ENCODE measurements around the gene SCN5A.

The SCN5A gene

DNA sequence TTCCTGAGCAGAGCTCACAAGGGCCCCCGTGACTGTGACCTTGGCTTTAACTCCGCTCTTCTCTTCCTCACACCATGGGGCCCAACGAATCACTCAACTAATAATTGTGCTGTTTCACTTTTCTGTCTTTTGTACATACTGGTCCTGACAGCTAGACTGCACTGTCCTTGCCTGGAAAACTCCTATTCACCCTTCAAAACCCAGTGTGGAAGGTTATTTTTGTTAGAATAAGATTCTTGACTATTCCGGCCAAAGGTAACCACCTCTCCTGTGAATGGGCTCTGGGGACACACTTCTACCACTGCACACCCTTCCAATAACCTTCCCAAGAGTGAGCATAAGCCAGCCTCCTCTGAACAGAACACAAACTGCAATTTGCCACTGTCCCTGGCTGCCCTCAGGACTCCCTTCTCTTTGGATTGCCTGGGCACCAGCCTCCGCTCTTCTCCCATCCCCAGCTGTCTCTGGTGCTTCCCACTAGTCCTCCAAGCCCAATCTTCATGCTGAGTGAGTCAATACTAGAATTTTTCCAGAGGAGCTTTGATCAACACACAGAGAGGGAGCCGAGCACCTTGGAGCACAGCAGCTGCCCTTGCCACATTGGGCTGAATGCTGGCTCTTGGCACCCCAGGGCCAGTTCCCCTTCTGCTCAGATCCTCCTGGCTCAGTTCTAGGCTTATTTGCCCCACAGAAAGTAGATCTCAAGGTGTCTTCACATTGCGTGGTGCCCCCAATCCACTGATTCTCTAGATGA is 2.1 kb downstream of the SCN5A start:
- no peak overlapping the region for H2AFZ ChIP-seq (ENCODE audit: low read length, unreplicated experiment)
- H3K4me3 ChIP-seq (ENCODE audit: low read depth, low read length) = no peak overlapping the region
- no peak overlapping the region for H3K27ac ChIP-seq (ENCODE audit: low read depth, low read length)
- no peaks in the 10 kb centered on the region for H3K4me1 ChIP-seq (ENCODE audit: control insufficient read depth, insufficient read depth, low read length, unreplicated experiment)
- no peaks in the 10 kb centered on the region for H3K36me3 ChIP-seq (ENCODE audit: insufficient read depth, low read length)
- no peaks in the 10 kb centered on the region for H3K79me2 ChIP-seq (ENCODE audit: control insufficient read depth, insufficient read depth, low read length, unreplicated experiment)
- peaks cover 86% of the 10 kb centered on the region for H3K27me3 ChIP-seq (ENCODE audit: insufficient read depth, low read length)

DNA sequence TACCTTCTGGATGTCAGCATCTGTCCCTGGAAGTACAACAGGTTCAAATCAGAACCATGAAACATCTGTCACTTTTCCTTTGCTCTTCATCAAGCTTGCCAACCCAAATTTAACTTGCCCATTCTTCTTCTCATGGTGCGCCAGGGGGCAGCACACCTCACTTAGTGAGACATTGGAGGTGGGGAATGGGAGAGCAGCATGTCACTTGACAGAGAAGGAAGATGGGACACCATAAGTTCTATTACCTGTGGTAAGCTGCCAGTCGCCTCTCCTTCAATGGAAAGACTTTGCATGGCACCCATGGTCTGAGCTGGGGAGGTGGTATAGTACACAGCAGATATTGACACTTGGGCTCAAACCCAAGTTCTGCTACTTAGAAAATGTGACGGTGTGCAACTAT is 2.9 kb downstream of the SCN5A start:
- no peaks in the 10 kb centered on the region for H3K36me3 ChIP-seq (ENCODE audit: insufficient read depth, low read length)
- H3K4me1 ChIP-seq (ENCODE audit: control insufficient read depth, insufficient read depth, low read length, unreplicated experiment) = no peaks in the 10 kb centered on the region
- peaks cover 90% of the 10 kb centered on the region for H3K27me3 ChIP-seq (ENCODE audit: insufficient read depth, low read length)
- no peaks in the 10 kb centered on the region for H3K79me2 ChIP-seq (ENCODE audit: control insufficient read depth, insufficient read depth, low read length, unreplicated experiment)
- no peak overlapping the region for H3K27ac ChIP-seq (ENCODE audit: low read depth, low read length)
- no peak overlapping the region for H3K4me3 ChIP-seq (ENCODE audit: low read depth, low read length)
- H2AFZ ChIP-seq (ENCODE audit: low read length, unreplicated experiment) = no peak overlapping the region

DNA sequence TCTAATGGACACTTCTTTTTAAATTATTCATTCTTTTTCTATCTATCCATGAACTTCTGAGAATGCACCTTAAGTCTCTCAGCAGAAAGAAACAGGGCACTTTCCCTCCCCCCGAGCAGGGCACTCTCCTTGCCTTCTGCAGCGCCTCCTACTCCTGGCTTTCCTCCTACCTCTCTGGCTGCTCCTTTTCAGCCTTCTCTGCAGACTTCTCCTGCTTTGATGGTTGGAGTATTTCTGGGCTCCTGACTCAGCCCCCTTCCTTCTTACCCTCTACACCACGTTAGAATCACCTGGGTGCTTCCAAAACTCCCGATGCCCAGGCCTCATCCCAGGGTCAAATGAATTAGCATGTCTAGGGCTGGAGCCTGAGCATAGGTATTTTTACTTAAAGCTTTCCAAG is 3.4 kb downstream of the SCN5A start:
- no peak overlapping the region for H2AFZ ChIP-seq (ENCODE audit: low read length, unreplicated experiment)
- H3K79me2 ChIP-seq (ENCODE audit: control insufficient read depth, insufficient read depth, low read length, unreplicated experiment) = no peaks in the 10 kb centered on the region
- H3K36me3 ChIP-seq (ENCODE audit: insufficient read depth, low read length) = no peaks in the 10 kb centered on the region
- H3K27me3 ChIP-seq (ENCODE audit: insufficient read depth, low read length) = peaks cover 93% of the 10 kb centered on the region
- H3K4me3 ChIP-seq (ENCODE audit: low read depth, low read length) = no peak overlapping the region
- H3K4me1 ChIP-seq (ENCODE audit: control insufficient read depth, insufficient read depth, low read length, unreplicated experiment) = no peaks in the 10 kb centered on the region
- H3K27ac ChIP-seq (ENCODE audit: low read depth, low read length) = no peak overlapping the region

DNA sequence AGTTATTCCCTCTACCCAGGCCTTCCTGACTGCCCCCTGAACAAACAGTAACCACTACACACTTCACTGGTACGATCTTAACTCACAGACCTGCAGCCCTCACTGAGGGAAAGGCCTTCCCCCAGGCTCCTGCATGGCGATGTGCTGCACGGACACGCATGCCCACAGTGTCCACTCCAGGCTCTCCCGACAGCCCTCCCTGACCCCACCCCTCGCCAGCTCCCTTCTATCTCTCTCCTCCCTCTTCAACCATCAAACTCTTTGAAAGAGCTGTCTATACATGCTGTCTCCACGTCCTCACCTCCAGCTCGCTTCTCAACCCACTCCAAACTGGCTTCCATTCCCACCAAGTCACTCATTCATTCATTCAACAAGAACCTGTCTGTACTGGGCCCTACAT is 3.9 kb downstream of the SCN5A start:
- Histone ChIP-seq H2AFZ (ENCODE audit: low read length, unreplicated experiment) (no peak overlapping the region), H3K4me1 (ENCODE audit: control insufficient read depth, insufficient read depth, low read length, unreplicated experiment) (no peaks in the 10 kb centered on the region), H3K27me3 (ENCODE audit: insufficient read depth, low read length) (peaks cover 95% of the 10 kb centered on the region)

DNA sequence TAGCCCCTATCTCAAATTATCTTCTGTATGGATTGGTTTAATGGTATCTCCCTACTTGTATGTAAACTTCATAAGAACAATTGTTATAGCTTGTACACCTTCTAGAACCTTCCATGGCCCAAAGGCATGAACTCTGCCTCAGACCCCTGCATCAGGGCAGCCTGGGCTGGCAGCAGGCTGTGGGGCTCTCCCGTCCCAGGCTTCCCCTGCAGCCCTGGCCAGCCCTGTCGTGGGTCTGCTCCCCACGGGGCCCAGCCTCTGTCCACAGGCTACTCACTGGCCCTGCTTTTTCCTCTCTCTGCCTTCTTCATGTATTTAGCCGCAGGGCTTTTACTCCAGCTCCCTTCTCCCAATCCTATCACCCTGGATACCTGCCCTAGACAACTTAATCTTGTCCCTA is 4.4 kb downstream of the SCN5A start:
- Histone ChIP-seq H3K27me3 (ENCODE audit: insufficient read depth, low read length) (peaks cover 93% of the 10 kb centered on the region), H3K79me2 (ENCODE audit: control insufficient read depth, insufficient read depth, low read length, unreplicated experiment) (no peaks in the 10 kb centered on the region), H2AFZ (ENCODE audit: low read length, unreplicated experiment) (no peak overlapping the region)

More for the DNA sequence above, 3.9 kb downstream of the SCN5A start:
- no peak overlapping the region for H3K27ac ChIP-seq (ENCODE audit: low read depth, low read length)
- no peaks in the 10 kb centered on the region for H3K79me2 ChIP-seq (ENCODE audit: control insufficient read depth, insufficient read depth, low read length, unreplicated experiment)
- H3K4me3 ChIP-seq (ENCODE audit: low read depth, low read length) = no peak overlapping the region
- H3K36me3 ChIP-seq (ENCODE audit: insufficient read depth, low read length) = no peaks in the 10 kb centered on the region

DNA sequence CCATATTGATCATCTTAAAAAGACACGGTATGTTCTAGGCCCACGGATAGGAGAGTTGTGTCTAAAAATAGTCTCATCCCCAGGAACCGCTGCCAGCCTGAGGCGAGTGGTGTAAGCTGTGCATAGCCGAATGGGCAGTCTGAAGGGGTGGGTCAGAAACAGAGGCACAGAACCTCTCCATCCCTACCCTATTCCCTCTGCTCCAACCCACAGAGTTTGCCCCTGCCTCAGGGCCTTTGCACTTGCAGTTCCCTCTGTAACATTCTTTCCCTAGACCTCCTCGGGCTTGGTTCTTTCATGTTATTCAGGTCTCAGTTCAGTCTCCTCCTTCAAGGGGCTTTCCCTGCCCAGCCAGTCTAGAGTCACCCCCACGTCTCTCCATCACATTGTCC is 4.8 kb downstream of the SCN5A start:
- Histone ChIP-seq H3K36me3 (ENCODE audit: insufficient read depth, low read length) (no peaks in the 10 kb centered on the region), H3K79me2 (ENCODE audit: control insufficient read depth, insufficient read depth, low read length, unreplicated experiment) (no peaks in the 10 kb centered on the region), H3K27ac (ENCODE audit: low read depth, low read length) (no peak overlapping the region), H2AFZ (ENCODE audit: low read length, unreplicated experiment) (no peak overlapping the region), H3K4me3 (ENCODE audit: low read depth, low read length) (no peak overlapping the region), H3K27me3 (ENCODE audit: insufficient read depth, low read length) (peaks cover 93% of the 10 kb centered on the region), H3K4me1 (ENCODE audit: control insufficient read depth, insufficient read depth, low read length, unreplicated experiment) (no peaks in the 10 kb centered on the region)

More for the DNA sequence above, 4.4 kb downstream of the SCN5A start:
- H3K4me1 ChIP-seq (ENCODE audit: control insufficient read depth, insufficient read depth, low read length, unreplicated experiment) = no peaks in the 10 kb centered on the region
- no peak overlapping the region for H3K27ac ChIP-seq (ENCODE audit: low read depth, low read length)
- H3K4me3 ChIP-seq (ENCODE audit: low read depth, low read length) = no peak overlapping the region
- no peaks in the 10 kb centered on the region for H3K36me3 ChIP-seq (ENCODE audit: insufficient read depth, low read length)

DNA sequence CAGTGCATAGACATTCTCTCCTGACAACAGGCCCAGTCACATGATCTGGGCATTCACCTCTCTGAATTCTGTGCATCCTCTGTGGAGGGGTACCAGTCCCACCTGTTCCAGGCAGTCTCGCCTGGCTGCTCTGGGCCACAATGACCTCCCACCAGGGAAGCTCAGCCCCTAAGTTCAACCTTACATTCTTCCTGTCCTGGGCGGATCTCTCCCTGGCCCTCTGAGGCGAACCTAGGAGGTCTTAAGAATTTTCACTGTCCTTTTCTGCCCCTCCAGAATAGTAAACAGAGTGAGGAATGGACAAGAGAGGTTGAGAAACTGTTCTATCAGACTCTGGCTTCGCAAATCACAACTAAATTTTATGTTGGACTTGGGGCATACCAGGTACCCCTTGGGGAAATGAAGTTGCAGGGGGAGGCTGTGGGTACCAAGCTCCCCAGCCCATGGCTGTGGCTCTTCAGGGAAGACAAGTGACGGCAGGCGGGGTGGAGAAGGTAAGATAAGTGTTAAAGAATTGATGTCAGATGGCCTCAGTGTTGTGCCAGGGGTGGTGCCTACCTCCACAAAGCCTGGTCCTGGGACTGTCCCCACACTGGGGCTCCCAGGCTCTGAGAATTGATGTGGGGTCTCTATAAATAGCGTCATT is 5.3 kb downstream of the SCN5A start:
- no peaks in the 10 kb centered on the region for H3K79me2 ChIP-seq (ENCODE audit: control insufficient read depth, insufficient read depth, low read length, unreplicated experiment)
- no peaks in the 10 kb centered on the region for H3K36me3 ChIP-seq (ENCODE audit: insufficient read depth, low read length)
- H2AFZ ChIP-seq (ENCODE audit: low read length, unreplicated experiment) = no peak overlapping the region
- no peaks in the 10 kb centered on the region for H3K4me1 ChIP-seq (ENCODE audit: control insufficient read depth, insufficient read depth, low read length, unreplicated experiment)
- H3K27me3 ChIP-seq (ENCODE audit: insufficient read depth, low read length) = peaks cover 94% of the 10 kb centered on the region
- H3K27ac ChIP-seq (ENCODE audit: low read depth, low read length) = no peak overlapping the region
- H3K4me3 ChIP-seq (ENCODE audit: low read depth, low read length) = no peak overlapping the region

DNA sequence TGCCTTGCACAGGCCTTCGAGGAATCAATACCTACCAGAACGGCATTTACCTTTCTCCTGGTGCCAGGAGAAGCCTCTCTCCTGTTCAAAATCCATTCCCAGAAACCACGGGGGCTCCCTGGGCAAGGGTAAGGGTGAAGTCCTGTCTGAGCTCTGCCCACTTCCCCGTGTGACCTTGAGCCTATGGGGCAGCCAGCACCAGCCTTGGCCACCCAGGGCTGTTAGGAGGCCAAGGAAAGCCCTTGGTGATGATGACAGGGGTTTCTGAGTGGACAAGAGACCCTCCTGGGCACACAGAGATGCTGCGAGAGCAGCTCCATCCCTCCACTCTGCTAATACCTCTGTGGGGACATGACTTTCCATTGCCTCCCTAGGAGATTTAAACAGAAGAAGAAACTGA is 5.9 kb downstream of the SCN5A start:
- peaks cover 94% of the 10 kb centered on the region for H3K27me3 ChIP-seq (ENCODE audit: insufficient read depth, low read length)
- H3K4me1 ChIP-seq (ENCODE audit: control insufficient read depth, insufficient read depth, low read length, unreplicated experiment) = no peaks in the 10 kb centered on the region
- no peaks in the 10 kb centered on the region for H3K79me2 ChIP-seq (ENCODE audit: control insufficient read depth, insufficient read depth, low read length, unreplicated experiment)
- H2AFZ ChIP-seq (ENCODE audit: low read length, unreplicated experiment) = no peak overlapping the region
- no peaks in the 10 kb centered on the region for H3K36me3 ChIP-seq (ENCODE audit: insufficient read depth, low read length)
- H3K4me3 ChIP-seq (ENCODE audit: low read depth, low read length) = no peak overlapping the region
- H3K27ac ChIP-seq (ENCODE audit: low read depth, low read length) = no peak overlapping the region

DNA sequence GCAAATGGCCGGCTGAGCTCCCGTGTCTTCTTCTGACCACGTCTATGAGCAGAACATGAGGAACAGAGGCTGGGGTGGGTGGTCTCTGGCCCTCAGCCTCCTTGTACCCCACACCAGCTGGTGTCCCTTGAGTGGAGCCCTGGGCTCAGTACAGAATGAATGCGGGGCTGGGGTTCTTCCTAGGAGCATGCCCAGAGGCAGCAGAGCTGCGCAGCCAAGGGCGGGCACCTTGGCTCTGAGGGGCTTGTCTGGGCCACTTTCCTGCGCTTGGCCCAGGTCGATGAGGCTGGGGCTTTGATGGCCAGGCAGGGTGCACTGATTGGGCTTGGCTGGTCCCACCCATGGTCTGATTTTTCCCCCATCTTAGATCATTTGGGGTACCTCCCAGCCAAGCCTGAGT is 6.4 kb downstream of the SCN5A start:
- Histone ChIP-seq H3K79me2 (ENCODE audit: control insufficient read depth, insufficient read depth, low read length, unreplicated experiment) (no peaks in the 10 kb centered on the region), H3K4me1 (ENCODE audit: control insufficient read depth, insufficient read depth, low read length, unreplicated experiment) (no peaks in the 10 kb centered on the region), H3K36me3 (ENCODE audit: insufficient read depth, low read length) (no peaks in the 10 kb centered on the region), H3K27me3 (ENCODE audit: insufficient read depth, low read length) (peaks cover 94% of the 10 kb centered on the region), H3K4me3 (ENCODE audit: low read depth, low read length) (no peak overlapping the region), H2AFZ (ENCODE audit: low read length, unreplicated experiment) (no peak overlapping the region), H3K27ac (ENCODE audit: low read depth, low read length) (no peak overlapping the region)

DNA sequence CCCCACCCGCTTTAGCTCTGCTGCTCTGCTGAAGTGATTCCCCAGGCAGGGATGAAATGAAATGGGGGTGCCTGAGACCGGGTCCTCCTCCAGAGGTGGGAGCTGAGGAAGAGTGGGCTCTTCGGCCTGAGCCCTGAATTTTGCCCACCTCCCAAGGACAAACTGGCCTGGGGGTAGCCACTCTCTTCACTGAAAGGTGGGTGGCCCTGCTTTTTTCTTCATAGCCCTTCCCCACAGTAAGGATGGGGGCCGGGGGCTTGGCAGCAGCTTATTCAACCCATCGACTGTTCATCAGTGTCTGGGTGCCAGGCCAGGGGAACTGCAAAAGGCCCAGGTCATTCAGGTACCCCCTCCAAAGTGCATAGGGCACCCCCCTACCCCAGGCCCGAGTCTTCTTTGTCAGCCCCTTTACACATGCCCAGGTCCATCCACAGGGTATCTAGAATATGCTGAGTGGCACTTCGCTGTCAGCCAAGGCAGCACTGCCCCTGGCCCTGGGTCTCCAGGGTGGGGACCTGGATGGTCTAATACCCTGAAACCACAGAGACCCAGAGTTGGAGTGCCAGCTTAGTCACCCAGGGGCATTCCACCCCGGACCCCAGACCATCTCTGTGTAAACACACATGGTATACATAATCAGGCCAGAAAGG is 7.9 kb downstream of the SCN5A start:
- no peak overlapping the region for H3K27ac ChIP-seq (ENCODE audit: low read depth, low read length)

More for the DNA sequence above, 7.9 kb downstream of the SCN5A start:
- Histone ChIP-seq H3K4me3 (ENCODE audit: low read depth, low read length) (no peak overlapping the region), H3K4me1 (ENCODE audit: control insufficient read depth, insufficient read depth, low read length, unreplicated experiment) (no peaks in the 10 kb centered on the region), H2AFZ (ENCODE audit: low read length, unreplicated experiment) (no peak overlapping the region), H3K36me3 (ENCODE audit: insufficient read depth, low read length) (no peaks in the 10 kb centered on the region), H3K27me3 (ENCODE audit: insufficient read depth, low read length) (peaks cover 93% of the 10 kb centered on the region), H3K79me2 (ENCODE audit: control insufficient read depth, insufficient read depth, low read length, unreplicated experiment) (no peaks in the 10 kb centered on the region)
